T1000 (cell line): Measurements from ENCODE around the gene ESAM.

Source experiments
- DNase-seq: peaks from one replicate; lab custom pipeline; 2025; ENCODE audit warnings: mixed read lengths; lab: John Stamatoyannopoulos, UW

The ESAM gene

DNA sequence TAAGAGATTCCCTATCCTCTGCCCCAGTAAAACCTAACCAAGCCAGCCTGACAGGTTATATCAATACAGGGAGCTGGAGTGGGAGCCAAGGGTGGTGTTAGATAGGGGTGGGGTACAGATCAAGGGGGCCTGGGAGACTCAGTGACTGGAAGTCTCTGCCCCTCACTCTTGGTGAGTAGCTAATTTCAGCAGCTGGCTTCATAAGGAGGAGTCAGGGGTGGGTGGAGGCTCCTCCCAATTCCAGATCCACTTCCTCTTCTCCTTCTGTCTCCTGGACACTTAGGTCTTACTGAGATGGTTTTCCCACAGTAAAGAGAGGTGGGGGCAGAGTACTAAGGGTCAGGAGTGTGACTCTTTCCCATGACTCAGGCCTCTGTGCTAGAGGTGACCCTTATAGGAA, 8.9 kb downstream of the ESAM start:
- no peak for DNase-seq

- DNase-seq = no peak
These were observed 9.5 kb downstream of the ESAM start for GRCh38 chr11:124752471-124753102.

GRCh38 chr11:124751741-124752470, 10.2 kb downstream of the ESAM start, which contains the start of gene VSIG2:
VSIG2 (minus strand) TSS chr11:124752255; CDS start chr11:124752137, 118 bp downstream.
- no peak for DNase-seq

DNA sequence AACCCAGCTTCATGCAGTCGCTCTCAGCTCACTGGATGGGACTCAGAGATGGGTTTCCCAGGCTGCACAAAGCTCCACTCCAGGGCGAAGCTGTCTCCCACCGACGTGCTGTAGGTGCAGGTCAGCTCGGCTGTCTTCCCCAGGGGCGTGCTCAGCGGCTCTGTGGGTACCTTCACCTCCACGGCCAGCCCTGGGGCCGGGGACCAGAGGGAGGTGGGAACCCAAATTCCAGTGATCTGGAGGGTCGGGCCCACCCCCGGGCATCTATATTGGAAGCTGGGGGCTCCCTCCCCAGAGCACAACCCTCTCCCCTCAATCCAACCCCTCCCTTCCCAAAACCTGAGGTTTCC, 10.7 kb downstream of the ESAM start:
- no peak for DNase-seq

- DNase-seq = no peak
These were observed 12.2 kb downstream of the ESAM start for GRCh38 chr11:124749912-124750311.

DNA sequence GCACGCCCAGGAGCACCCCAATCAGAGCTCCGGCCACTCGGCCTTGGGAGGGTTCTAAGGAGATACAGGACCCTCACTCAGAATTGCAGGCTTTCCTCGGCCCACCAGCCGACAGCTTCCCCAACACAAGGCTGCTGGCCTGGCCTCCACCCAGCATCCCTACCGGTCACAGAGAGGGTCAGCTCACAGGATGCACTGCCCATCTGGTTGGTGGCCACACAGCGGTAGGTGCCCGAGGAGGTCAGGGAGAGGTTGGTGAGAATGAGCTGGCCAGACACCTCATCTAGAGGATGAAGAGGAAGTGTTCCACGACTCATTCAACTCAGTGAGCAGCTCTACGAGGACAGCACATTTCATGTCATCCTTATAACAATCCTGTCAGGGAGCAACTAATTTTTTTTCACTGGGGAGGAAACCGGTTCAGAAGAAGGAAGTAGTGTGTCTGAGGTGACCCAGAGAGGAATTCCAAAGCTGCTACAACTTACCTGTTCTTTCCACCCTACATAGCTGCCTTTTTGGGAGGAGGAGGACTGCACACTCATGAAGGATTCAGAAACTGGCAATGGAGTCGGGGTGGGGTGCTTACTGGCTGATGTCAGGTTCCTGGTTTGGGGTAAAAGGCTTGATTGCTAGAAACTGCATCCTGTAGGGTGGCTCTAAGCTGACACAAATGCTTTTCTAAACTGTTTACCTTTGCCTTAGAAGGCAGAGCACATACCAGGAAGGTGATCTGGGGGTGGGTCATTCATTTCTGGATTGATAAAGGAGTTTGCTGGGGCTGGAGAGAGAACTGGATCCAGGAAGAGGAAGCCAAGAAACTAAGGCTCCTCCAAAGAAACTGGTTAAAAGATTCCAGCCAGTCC, 13.4 kb downstream of the ESAM start:
- no peak for DNase-seq

DNA sequence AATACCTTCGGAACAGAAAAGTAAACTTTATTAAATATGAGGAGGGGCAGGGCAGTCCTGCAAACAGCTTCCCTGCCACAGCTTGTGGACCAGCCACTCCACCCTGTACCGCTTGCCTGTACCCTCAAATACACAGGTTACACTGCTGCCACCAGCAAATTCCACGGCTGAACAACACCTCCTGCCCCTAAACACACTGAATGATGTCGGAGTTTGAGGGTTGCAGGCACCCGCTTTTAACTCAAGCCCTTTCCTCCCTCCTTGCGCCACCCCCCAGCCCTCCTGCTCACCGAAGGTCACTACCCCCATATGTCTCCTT, 14.0 kb downstream of the ESAM start:
- DNase-seq = no peak

DNA sequence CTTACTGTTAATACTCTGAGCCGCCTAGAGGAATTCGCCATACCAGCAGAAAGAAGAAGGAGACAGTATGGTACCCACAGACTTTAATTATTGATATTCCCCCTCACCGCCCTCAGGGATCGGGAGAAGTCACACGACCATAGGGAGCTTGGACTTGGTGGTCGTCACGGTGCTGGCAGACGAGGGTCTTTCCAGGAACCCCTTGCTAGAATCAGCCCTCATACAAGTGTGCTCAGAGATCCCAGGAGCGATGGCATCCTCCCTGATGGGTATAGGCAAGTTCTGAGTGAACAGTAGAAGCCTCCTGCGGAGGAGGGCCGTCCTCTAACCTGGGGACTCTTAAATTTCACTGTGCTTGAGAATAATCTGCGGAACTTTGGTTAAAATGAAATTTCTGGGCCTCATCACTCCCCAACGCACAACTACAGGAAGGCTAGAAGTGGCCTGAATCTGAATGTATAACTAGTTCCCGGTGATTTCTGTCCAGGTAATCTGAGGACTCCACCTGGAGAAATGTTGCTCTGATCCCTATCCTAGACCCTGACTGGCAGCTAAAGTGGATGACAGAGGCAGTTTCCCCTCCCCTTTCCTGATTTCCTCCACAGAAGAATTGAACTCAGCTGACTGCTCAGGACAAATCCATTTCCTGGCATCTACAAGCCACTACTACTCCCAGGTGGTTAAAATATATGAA, 14.5 kb downstream of the ESAM start:
- no peak for DNase-seq

GRCh38 chr11:124746621-124747243, 15.4 kb downstream of the ESAM start:
- no peak for DNase-seq

GRCh38 chr11:124745835-124746620, 16.1 kb downstream of the ESAM start:
- DNase-seq = no peak

DNA sequence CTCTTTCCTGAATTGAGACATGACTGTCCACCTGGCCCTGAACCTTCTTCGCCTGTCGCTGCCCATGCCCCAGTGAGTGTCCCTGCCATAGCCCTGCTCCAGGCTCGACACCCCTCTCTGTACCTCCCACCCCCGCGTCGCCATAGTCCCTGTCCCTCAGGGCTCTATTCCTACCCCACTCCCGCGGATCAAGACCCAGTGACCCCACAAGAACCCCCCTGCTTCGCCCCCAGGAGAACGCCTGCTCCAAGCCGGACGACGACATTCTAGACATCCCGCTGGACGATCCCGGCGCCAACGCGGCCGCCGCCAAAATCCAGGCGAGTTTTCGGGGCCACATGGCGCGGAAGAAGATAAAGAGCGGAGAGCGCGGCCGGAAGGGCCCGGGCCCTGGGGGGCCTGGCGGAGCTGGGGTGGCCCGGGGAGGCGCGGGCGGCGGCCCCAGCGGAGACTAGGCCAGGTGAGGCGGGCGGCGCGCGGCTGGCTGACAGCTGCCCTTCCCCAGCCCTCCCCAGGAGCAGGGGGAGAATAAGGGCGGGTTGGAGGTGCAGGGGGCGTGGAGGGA, 16.7 kb downstream of the ESAM start:
- DNase-seq = no peak

GRCh38 chr11:124743050-124743449, 19.0 kb downstream of the ESAM start:
- no peak for DNase-seq

DNA sequence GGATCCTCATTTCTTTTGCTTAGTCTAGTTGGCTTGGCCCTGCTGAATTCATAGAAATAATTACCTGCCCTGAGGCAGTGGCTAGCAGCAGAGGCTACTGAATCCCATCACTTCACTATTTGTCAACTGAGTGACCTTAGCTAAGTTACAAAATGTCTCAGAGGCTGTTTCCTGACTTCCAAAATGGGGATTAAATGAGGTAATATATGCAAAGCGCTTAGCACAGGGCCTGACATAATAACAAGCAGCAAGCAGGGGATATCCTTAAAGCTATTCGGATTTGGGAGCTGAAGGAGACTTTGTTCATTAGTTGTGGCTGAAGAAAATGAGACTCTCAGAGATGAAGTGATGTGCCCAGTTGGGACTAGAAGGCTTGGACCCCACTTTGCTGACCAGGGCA, 19.5 kb downstream of the ESAM start:
- DNase-seq = no peak

DNA sequence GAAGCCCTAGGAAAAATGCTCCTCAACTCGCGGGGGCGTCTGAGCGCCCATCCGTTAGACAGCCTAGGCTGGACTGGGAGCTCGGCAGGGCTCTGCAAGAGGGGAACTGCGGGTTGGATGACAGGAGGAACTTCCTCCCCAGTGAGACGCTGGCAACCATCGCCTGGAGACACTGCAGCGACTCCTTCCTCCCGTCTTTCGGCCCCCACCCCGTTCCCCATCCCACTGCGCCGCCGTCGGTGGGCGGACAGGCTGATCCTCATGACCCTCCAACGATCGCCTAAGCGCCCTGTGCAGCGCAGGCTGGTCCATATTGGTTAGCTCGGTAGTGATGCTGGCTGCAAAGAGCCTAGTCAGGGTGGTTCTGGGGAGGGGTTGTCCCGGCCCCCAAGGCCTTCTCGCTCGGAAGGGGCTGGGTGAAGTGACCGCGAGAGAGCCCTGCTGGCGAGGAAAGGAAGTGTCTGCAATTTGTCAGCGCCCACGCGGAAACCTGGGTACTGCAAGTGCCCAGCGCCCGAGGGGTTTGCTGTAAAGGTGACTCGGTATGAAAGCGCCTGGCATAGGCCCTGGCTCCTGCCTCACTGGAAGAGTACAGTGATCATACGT, 21.7 kb downstream of the ESAM start:
- peak; percentile 16 for DNase-seq

DNA sequence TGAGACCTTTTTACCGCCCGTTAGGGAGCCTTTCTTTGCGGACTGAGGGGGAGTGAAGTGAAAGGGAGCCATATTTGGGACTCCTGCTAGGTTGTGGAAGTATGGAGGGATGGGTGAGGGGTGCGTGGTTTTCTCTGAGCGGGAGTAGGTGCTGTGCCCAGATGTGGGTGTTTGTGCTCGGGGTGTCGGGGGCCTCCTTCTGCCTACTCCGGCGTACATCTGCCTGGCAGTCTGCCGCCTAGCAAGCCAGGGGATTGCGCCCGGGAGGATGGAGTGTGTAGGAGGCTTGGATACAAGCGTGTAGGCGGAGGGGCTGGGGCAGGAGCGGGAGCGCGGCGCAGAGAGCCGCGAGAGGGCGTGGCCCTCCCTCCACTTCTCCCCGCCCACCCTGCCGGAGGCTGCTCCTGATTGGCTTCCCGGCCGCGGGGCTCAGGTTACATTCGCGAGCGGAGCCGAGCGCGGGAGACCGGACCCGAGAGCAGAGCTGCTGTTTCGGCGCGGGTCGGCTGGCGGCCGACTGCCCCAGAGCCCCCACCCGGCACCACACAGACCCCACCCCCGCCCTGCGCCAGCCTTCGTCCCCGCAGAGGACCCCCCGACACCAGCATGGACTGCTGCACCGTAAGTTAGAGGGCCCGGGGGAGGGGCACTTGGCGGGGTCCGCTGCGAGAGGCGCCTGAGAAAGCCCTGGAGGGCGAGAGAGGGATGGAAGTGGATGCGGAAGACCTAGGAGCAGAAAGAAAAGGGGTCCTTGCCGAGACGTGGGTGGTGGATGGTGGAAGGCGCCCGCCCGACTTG, 22.4 kb downstream of the ESAM start, which contains the start of gene NRGN:
TSS of gene NRGN (plus strand) at position 464 of the 798 bp plus-strand sequence. CDS start at position 607, 143 bp downstream.
- DNase-seq = peak; percentile 60

DNA sequence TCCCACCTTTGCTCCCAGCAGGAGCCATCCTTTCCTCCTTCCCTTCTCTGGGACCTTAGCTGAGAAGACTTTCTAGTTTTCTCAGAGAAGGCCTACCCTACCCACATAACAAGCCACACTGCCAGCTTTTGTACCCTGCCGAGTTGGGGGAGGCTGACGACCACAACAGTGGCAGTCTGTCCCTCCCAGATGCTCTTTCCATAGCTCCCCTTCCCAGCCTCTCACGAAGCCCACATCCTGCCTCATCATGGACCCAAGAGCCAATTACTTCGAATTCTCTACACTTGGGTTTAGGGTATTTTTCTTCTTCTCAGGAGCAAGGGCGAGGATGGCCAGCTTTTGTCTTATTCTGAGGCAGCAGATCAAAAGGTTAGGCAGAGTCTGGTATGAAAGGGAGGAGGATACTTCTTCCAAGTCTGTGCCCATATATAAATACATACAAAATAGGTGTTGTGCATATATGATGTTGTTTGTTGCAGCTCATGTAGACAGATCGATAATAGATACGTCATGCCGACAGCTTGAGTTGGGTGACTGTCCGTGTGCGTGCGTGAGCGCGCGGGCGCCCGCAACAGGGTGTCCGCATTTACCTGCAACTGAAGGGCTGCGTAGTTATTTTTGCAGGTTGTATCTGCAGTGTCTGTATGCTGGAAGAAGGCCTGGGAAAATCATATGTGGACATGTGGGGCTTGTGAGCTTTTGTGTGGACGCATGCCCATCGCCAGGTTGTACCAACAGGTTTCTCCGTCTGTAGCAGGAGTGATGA, 23.2 kb downstream of the ESAM start:
- no peak for DNase-seq

DNA sequence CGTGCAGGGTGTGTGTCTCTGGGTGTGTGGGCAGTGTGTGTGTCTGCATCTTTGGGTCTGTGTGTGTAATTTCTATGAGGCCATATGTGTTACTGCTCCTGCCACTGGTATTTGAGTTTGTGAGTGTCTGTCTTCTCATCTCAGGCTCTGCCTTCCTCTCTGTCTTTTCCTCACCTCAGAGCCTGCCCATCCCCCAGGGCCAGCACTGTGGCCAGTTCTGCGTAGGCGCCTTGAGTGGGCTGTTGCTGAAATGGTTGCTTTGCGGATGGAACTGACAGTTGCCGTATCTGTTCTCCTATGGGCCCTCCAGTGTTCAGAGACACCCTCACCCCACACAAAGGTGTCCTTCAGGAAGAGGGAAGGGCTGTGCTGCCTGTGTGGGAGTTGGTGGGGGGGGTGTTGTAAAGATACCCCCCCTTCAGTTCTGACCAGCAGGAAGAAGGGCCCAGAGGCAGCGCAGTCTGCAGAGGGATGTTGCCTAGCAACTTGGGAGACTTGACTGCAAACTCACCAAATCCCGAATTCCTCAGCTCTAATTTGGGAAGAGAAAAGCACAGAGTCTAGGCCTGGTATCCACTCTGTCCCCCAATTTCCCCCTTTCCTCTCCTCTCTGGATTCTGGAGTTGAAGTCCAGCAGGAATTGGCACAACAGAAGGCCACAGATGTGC, 24.3 kb downstream of the ESAM start:
- no peak for DNase-seq

DNA sequence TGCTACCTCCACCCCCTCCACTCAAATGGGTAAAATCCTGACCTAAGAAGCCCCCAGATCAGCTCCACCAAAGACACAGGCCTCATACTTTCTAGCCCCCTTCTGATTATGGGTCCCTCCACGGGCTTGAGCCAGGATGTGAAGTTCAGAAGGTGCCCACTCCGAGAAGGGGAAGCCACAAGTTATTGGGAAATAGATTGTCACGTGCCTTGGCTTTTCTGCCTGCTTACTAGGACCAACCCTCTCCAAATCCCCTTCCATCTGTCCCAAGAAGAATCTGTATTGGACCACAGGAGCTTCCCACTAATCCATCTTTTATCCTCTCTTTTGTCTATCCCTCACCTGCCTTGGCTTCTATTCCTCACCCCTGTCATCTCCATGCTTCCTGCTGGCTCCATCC, 25.4 kb downstream of the ESAM start:
- DNase-seq = no peak
